Suppressor macrophage treated with lipopolysaccharide for 1 hour (primary cell): ENCODE results near the gene TTLL9.
A peak's percentile ranks its signal among the peaks of the same experiment; 100 is the strongest.

Source experiments
- DNase-seq, 3 donors: peaks; one replicate each; pipeline ENCODE4 v3.0.0-alpha.2; 2020 to 2022

TTLL9 gene

GRCh38 chr20:31858760-31859083, 11.7 kb upstream of the TTLL9 start:
- no peak for DNase-seq

GRCh38 chr20:31859266-31859997, 11.0 kb upstream of the TTLL9 start:
- no peak for DNase-seq

- DNase-seq = no peak
Observed at GRCh38 chr20:31859998-31860380, 10.4 kb upstream of the TTLL9 start.

GRCh38 chr20:31860390-31861134, 9.9 kb upstream of the TTLL9 start:
- peak; percentile 32 to 42 (median 39) for DNase-seq

- DNase-seq = no peak
Observed at GRCh38 chr20:31861135-31861384, 9.4 kb upstream of the TTLL9 start.

GRCh38 chr20:31861385-31862156, 8.9 kb upstream of the TTLL9 start:
- DNase-seq = peak; percentile 69 to 87 (median 73)

GRCh38 chr20:31862157-31862470, 8.3 kb upstream of the TTLL9 start:
- no peak for DNase-seq

- no peak for DNase-seq
Observed at GRCh38 chr20:31862506-31862905, 7.9 kb upstream of the TTLL9 start.

GRCh38 chr20:31863296-31864085, 6.9 kb upstream of the TTLL9 start:
- no peak for DNase-seq

- DNase-seq = no peak
Observed at GRCh38 chr20:31864521-31865400, 5.7 kb upstream of the TTLL9 start.

- no peak for DNase-seq
Observed at GRCh38 chr20:31866221-31866620, 4.2 kb upstream of the TTLL9 start.

GRCh38 chr20:31868853-31869672, 1.4 kb upstream of the TTLL9 start:
- no peak for DNase-seq

DNA sequence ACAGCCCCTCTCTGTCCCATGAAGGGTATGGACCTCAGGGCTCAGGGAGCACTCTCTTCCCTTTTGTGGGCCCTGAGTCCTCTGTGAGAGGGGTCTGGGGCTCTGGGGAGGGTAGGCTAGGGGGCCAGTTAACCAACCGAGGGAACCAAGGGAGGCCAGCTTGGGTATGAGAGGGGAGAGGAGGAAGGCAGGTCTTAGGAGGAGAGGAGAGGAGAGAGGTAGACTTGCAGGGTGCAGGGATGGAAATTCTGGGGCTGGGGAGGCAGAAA, 827 bp upstream of the TTLL9 start:
- DNase-seq = no peak

DNA sequence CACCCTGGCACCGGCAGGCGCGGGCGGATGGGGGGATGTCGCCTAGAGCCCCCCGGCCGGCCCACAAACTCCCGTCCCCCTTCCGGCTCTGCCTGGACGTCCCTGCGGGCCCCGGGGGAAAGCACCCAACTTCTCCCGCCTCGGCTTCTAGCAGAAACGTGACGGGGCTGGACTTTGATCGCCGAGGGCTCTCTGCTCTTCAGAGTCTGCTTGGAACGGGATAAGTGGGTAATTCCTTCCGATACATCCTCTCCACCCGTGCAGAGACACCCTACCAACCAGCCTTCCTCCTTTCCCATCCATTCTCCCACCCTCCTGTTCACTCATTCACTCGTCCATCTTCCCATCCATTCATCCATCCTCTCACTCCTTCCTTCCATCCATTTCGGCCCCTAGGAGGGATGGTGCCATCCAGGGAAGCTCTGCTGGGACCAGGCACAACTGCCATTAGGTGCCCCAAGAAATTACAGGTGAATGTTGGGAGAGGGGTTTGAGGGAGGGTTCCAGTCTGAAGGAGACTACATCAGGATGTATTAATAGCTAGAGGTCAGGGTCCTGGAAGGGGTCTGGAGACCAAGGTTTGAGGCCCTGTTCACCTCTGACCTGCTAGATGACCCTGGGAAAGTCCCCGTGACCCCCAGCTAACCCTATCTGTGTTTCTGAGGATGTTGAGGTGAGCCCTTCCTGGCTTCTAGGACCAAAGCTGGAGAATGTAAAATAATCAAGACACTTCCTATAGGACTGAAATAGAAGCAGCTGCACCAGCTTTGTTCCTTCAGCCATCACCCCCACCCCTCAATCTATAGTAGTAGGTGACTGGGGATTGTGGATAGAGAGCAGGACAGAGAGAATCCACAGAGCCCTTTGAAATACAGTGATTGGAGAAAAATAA, 538 bp downstream of the TTLL9 start:
- DNase-seq = peak in 2 of 3 donors; percentile 27 to 63

DNA sequence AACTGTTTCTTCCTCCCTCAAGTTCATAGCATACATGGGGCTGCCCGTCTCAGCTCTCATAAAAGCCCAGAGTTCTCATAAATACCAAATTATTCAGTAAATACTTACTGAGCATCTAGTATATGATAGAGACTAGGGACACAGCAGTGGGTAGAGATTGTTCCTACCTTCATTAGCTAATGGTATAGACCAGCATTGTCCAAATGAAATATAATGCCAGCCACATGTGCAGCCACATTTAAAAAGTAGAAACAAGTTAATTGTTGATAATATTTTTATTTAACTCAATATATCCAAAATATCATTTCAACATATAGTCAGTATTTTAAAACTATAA, 1.2 kb downstream of the TTLL9 start:
- DNase-seq = no peak

DNA sequence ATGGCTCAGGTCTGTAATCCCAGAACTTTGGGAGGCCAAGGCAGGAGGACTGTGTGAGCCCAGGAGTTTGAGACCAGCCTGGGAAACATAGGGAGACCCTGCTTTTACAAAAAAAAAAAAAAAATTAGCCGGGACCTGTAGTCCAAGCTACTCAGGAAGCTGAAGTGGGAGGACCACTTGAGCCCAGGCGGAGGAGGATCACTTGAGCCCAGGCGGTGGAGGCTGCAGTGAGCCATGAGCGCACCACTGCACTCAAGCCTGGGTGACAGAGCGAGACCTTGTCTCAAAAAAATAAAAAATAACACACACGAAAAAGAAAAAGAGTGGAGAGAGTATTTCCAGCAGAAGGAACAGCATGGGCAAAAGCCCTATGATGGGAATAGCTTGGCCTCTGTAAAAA, 2.0 kb downstream of the TTLL9 start:
- no peak for DNase-seq

DNA sequence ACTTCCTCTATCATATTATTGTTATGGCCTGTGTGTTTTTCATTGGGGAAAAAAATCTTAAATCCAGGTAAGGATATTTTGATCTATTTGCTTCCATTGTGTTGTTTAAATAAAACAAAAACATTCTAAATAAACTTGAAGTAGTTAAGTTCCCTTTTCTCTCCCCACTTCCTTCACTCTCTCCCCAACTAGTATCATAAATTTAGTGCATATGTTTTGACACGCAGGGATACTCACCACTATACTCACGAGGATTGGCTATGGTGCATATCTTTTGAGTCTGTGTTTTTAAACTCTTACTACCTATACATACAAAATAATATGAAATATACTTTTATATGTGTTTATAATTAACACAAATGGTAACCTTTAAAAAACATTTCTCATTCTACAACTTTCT, 5.2 kb downstream of the TTLL9 start:
- DNase-seq = peak in 2 of 3 donors; percentile 31 to 39

DNA sequence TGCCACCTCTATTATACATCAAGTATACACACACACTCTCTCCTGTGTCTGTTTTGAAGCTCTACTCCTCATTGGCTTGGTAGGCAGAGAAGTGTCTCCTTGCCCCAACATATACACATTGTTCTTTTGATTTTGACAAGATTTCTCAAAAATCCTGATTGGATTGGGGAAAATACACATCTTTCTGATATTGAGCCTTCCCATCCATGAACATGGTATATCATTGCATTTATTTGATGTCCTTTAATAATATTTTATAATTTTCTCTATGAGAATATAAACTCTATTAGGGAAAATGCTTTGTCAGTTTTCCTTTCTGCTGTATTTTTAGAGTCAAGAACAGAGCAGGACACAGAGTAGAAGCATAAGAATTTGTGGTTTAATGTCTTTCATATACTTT, 7.2 kb downstream of the TTLL9 start:
- no peak for DNase-seq

DNA sequence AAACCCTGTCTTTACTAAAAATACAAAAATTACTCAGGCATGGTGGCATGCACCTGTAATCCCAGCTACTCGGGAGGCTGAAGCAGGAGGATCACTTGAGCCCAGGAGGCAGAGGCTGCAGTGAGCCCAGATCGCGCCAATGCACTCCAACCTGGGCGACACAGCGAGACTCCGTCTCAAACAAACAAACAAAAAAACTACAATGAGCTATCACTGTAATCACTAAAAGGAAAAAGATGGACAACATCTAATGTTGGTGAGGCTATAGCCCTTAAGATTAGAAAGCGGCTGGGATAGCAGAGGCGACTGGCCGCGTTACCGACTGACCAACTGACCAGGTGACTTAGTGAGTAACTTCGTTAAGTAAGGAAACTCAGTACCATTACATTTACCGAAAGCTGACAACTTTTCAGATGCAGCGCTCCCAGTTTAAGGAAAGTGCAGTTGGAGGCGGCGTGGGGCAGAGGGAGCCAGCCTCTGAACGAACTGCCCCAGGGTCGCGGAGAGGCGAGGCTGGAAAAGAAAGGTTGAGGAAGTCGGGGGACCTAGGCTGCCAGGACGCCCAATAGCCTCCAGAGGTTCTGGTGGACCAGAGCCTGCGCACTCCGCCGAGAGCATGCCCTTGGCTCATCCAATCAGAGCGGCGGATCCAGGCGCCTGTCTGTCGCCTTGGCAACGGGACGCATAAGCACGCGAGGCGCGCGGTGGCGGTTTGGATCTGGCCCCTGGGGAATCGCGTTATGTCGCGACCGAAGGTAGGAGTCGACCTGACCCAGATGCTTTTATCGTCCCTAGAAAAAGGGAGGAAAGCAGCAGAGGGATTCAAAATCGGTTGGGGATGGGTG, 8.9 kb downstream of the TTLL9 start:
- DNase-seq = peak; percentile 97 to 98 (median 97)

DNA sequence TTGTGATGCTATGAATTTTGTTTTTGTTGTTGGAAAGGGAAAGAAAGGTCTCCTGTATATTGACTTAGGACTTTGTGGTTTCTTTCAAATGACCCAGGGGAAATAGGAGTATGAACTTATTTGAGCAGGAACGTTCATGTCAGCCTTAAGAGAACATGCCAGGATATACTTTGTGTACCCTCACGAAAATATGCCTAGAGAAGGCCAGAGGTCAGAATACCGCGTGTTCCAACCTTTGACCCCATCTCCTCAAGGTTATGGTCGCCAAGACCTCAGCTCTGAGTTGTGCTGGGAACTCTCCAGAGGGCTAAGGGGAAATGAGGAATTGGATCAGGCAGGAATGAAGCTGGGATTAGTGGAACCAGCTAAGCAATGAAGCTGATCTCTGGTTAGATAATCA, 11.5 kb downstream of the TTLL9 start:
- no peak for DNase-seq
